HepG2 (cell line): ENCODE measurements around the gene GSPT1. TPM values are rescaled to one million over a fixed set of nuclear protein-coding genes. Genes with fewer than 3 reads are reported as not detected.

ENCODE experiments used
- ATF7-NPFF ChIP-seq: sonication (generic); formaldehyde crosslinking; IDR thresholded peaks from 2 replicates; pipeline ENCODE4 v1.8.1; 2023; ENCODE audit warnings: mild to moderate bottlenecking, low read depth, missing genetic modification reagents, moderate library complexity
- CAMTA2 ChIP-seq: sonication (generic); formaldehyde crosslinking; IDR thresholded peaks from 2 replicates; pipeline ENCODE4 v1.4.0; 2020; ENCODE audit warnings: mild to moderate bottlenecking, missing genetic modification reagents, borderline replicate concordance
- CBX5 ChIP-seq: sonication (generic); formaldehyde crosslinking; IDR thresholded peaks from 2 replicates; pipeline ENCODE4 v1.4.0; 2020; ENCODE audit warnings: missing genetic modification reagents, borderline replicate concordance
- HNRNPLL ChIP-seq: fragments of 200-400 bp; formaldehyde crosslinking; IDR thresholded peaks from 2 replicates; pipeline ENCODE4 v1.6.1; 2017; ENCODE audit warnings: mild to moderate bottlenecking, low read depth, low read length; ENCODE audit not compliant: poor library complexity, severe bottlenecking
- MAF1 ChIP-seq: sonication (generic); formaldehyde crosslinking; IDR thresholded peaks from 2 replicates; pipeline ENCODE4 v1.5.0; 2020; ENCODE audit warnings: missing genetic modification reagents, borderline replicate concordance
- NFATC3 ChIP-seq: sonication (generic); formaldehyde crosslinking; IDR thresholded peaks from 2 replicates; pipeline ENCODE4 v1.5.1; 2020; ENCODE audit warnings: mild to moderate bottlenecking, missing genetic modification reagents
- NR2C2 ChIP-seq: sonication (generic); formaldehyde crosslinking; IDR thresholded peaks from 2 replicates; pipeline ENCODE4 v1.4.0; 2020; ENCODE audit warnings: missing genetic modification reagents, mild to moderate bottlenecking, moderate library complexity, borderline replicate concordance
- PHF8 ChIP-seq: sonication (generic); formaldehyde crosslinking; IDR thresholded peaks from 2 replicates; pipeline ENCODE4 v1.5.0; 2020; ENCODE audit warnings: missing genetic modification reagents
- ZNF558 ChIP-seq: sonication (generic); formaldehyde crosslinking; IDR thresholded peaks from 2 replicates; pipeline ENCODE4 v1.9.0; 2022; ENCODE audit warnings: mild to moderate bottlenecking, missing genetic modification reagents, borderline replicate concordance
- ZNF577 ChIP-seq: sonication (generic); formaldehyde crosslinking; IDR thresholded peaks from 2 replicates; pipeline ENCODE4 v1.4.0; 2020; ENCODE audit warnings: mild to moderate bottlenecking, low read depth, missing genetic modification reagents, borderline replicate concordance
- ZNF672 ChIP-seq: sonication (generic); formaldehyde crosslinking; IDR thresholded peaks from 2 replicates; pipeline ENCODE4 v1.8.1; 2022; ENCODE audit warnings: missing genetic modification reagents
- polyA plus RNA-seq, 8 experiments: library from polyadenylated mRNA; depleted of rRNA in 3 of 8; stranded (reverse) in 7 of 8; unstranded in 1 of 8; fragments of >200 nt; fragmentation: Illumina TruSeq in 4 of 8; extraction: Trizol in 4 of 8; gene quantifications; 2 replicates each; pipeline versions ENCODE4 v1.2.1 to v1.2.3, GENCODE V29; 2011 to 2016; ENCODE audit warnings: low read depth in 4 of 8, missing spikeins in 1 of 8, mixed read lengths in 1 of 8; ENCODE audit not compliant: insufficient read depth in 1 of 8
- total RNA-seq, 5 experiments: library from RNA; depleted of rRNA; stranded (reverse); fragments of >200 nt; fragmentation: Illumina TruSeq; extraction: Trizol; gene quantifications; 2 replicates each; pipeline ENCODE4 v1.2.3, GENCODE V29; 2016; ENCODE audit warnings: low read depth in 1 of 5
- TF ChIP-seq, protein P1 (sequence below): sonication (generic); formaldehyde crosslinking; IDR thresholded peaks from 2 replicates; pipeline ENCODE4 v1.4.0; 2020; ENCODE audit warnings: missing genetic modification reagents
- TF ChIP-seq, protein P2 (sequence below): sonication (generic); formaldehyde crosslinking; IDR thresholded peaks from 2 replicates; pipeline ENCODE4 v1.4.0; 2020; ENCODE audit warnings: mild to moderate bottlenecking, missing genetic modification reagents
- TF ChIP-seq, protein P3 (sequence below): sonication (generic); formaldehyde crosslinking; IDR thresholded peaks from 2 replicates; pipeline ENCODE4 v1.5.0; 2020; ENCODE audit warnings: missing genetic modification reagents, mild to moderate bottlenecking, borderline replicate concordance
- TF ChIP-seq, protein P4 (sequence below): sonication (generic); formaldehyde crosslinking; conservative IDR thresholded peaks from 2 replicates; pipeline ENCODE4 v1.8.1; 2023; ENCODE audit warnings: missing genetic modification reagents

GSPT1 gene
- total and polyA plus RNA-seq, 2 of the 13 experiments (the other 11 are each of a cell fraction or from before 2014, with no cell fraction given), result 120 to 316 TPM

DNA sequence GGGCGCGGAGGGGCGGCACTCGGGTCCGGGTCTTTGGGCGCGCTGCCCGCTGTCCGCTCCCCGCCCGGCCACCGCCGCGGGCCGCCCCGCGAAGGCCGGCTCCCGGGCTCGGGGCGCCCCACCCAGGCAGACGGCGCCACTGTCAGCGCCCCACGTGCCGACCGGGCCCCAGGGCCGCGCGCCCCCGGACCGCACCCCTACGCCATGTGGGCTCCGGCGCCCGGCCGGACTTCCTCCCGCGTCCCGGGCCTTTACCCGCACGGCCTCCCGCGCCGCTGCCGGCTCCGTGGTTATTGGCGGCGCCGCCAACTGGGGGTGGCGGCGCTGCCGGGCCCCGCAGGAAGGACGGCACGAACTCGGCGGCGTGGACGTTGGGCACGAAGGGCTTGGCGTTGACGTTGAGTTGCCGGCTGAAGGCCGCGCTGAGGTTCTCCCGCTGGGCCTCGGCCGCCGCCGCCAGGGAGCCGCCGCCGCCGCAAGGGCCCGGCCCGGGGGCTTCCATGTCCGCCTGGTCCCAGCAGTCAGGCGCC is 577 bp downstream of the GSPT1 start (continued):
- TF ChIP-seq, protein P1, sequence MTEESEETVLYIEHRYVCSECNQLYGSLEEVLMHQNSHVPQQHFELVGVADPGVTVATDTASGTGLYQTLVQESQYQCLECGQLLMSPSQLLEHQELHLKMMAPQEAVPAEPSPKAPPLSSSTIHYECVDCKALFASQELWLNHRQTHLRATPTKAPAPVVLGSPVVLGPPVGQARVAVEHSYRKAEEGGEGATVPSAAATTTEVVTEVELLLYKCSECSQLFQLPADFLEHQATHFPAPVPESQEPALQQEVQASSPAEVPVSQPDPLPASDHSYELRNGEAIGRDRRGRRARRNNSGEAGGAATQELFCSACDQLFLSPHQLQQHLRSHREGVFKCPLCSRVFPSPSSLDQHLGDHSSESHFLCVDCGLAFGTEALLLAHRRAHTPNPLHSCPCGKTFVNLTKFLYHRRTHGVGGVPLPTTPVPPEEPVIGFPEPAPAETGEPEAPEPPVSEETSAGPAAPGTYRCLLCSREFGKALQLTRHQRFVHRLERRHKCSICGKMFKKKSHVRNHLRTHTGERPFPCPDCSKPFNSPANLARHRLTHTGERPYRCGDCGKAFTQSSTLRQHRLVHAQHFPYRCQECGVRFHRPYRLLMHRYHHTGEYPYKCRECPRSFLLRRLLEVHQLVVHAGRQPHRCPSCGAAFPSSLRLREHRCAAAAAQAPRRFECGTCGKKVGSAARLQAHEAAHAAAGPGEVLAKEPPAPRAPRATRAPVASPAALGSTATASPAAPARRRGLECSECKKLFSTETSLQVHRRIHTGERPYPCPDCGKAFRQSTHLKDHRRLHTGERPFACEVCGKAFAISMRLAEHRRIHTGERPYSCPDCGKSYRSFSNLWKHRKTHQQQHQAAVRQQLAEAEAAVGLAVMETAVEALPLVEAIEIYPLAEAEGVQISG (CRISPR knock-in tag), result no peak
- TF ChIP-seq ATF7-NPFF (CRISPR knock-in tag), result peak; percentile 43; the same call in 1 of the 2 replicates
- TF ChIP-seq, protein P2, sequence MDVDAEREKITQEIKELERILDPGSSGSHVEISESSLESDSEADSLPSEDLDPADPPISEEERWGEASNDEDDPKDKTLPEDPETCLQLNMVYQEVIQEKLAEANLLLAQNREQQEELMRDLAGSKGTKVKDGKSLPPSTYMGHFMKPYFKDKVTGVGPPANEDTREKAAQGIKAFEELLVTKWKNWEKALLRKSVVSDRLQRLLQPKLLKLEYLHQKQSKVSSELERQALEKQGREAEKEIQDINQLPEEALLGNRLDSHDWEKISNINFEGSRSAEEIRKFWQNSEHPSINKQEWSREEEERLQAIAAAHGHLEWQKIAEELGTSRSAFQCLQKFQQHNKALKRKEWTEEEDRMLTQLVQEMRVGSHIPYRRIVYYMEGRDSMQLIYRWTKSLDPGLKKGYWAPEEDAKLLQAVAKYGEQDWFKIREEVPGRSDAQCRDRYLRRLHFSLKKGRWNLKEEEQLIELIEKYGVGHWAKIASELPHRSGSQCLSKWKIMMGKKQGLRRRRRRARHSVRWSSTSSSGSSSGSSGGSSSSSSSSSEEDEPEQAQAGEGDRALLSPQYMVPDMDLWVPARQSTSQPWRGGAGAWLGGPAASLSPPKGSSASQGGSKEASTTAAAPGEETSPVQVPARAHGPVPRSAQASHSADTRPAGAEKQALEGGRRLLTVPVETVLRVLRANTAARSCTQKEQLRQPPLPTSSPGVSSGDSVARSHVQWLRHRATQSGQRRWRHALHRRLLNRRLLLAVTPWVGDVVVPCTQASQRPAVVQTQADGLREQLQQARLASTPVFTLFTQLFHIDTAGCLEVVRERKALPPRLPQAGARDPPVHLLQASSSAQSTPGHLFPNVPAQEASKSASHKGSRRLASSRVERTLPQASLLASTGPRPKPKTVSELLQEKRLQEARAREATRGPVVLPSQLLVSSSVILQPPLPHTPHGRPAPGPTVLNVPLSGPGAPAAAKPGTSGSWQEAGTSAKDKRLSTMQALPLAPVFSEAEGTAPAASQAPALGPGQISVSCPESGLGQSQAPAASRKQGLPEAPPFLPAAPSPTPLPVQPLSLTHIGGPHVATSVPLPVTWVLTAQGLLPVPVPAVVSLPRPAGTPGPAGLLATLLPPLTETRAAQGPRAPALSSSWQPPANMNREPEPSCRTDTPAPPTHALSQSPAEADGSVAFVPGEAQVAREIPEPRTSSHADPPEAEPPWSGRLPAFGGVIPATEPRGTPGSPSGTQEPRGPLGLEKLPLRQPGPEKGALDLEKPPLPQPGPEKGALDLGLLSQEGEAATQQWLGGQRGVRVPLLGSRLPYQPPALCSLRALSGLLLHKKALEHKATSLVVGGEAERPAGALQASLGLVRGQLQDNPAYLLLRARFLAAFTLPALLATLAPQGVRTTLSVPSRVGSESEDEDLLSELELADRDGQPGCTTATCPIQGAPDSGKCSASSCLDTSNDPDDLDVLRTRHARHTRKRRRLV (CRISPR knock-in tag), result no peak
- no peak for TF ChIP-seq HNRNPLL
- no peak for TF ChIP-seq ZNF577 (CRISPR knock-in tag)
- TF ChIP-seq ZNF558 (CRISPR knock-in tag), result 0 out of 2 replicates have a peak, but pooled peaks have one; percentile 29
- TF ChIP-seq CAMTA2, result no peak
- TF ChIP-seq CBX5, result no peak
- no peak for TF ChIP-seq NR2C2
- TF ChIP-seq, protein P3, sequence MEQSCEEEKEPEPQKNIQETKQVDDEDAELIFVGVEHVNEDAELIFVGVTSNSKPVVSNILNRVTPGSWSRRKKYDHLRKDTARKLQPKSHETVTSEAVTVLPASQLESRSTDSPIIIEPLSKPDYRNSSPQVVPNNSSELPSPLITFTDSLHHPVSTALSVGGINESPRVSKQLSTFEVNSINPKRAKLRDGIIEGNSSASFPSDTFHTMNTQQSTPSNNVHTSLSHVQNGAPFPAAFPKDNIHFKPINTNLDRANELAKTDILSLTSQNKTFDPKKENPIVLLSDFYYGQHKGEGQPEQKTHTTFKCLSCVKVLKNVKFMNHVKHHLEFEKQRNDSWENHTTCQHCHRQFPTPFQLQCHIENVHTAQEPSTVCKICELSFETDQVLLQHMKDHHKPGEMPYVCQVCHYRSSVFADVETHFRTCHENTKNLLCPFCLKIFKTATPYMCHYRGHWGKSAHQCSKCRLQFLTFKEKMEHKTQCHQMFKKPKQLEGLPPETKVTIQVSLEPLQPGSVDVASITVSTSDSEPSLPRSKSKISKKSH (CRISPR knock-in tag), result no peak
- TF ChIP-seq, protein P4, sequence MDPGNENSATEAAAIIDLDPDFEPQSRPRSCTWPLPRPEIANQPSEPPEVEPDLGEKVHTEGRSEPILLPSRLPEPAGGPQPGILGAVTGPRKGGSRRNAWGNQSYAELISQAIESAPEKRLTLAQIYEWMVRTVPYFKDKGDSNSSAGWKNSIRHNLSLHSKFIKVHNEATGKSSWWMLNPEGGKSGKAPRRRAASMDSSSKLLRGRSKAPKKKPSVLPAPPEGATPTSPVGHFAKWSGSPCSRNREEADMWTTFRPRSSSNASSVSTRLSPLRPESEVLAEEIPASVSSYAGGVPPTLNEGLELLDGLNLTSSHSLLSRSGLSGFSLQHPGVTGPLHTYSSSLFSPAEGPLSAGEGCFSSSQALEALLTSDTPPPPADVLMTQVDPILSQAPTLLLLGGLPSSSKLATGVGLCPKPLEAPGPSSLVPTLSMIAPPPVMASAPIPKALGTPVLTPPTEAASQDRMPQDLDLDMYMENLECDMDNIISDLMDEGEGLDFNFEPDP, result no peak
- TF ChIP-seq ZNF672 (CRISPR knock-in tag), result no peak
- TF ChIP-seq PHF8 (CRISPR knock-in tag), result peak; percentile 24; the same call in 1 of the 2 replicates
- TF ChIP-seq MAF1 (CRISPR knock-in tag), result no peak
- no peak for TF ChIP-seq NFATC3
